Choroid plexus epithelial cell (primary cell): ENCODE results near the gene CA12.

Experiments
- DNase-seq: peaks from one replicate; pipeline ENCODE4 v3.0.0-alpha.2; 2010; ENCODE audit warnings: low read depth
- H3K4me3 ChIP-seq: 2 replicates; pipeline ENCODE4 v1.5.1; 2011; ENCODE audit warnings: low read depth, mild to moderate bottlenecking, control low read depth, low read length, moderate library complexity
- TF ChIP-seq, protein P1 (sequence below): conservative IDR thresholded peaks from 2 replicates; pipeline ENCODE4 v1.5.1; 2011; ENCODE audit warnings: low read depth, mild to moderate bottlenecking, control low read depth, inconsistent platforms, low read length, moderate library complexity

CA12 gene

GRCh38 chr15:63299943-63300575 is 81.6 kb downstream of the CA12 start:
- no peak for DNase-seq
- TF ChIP-seq, protein P1, sequence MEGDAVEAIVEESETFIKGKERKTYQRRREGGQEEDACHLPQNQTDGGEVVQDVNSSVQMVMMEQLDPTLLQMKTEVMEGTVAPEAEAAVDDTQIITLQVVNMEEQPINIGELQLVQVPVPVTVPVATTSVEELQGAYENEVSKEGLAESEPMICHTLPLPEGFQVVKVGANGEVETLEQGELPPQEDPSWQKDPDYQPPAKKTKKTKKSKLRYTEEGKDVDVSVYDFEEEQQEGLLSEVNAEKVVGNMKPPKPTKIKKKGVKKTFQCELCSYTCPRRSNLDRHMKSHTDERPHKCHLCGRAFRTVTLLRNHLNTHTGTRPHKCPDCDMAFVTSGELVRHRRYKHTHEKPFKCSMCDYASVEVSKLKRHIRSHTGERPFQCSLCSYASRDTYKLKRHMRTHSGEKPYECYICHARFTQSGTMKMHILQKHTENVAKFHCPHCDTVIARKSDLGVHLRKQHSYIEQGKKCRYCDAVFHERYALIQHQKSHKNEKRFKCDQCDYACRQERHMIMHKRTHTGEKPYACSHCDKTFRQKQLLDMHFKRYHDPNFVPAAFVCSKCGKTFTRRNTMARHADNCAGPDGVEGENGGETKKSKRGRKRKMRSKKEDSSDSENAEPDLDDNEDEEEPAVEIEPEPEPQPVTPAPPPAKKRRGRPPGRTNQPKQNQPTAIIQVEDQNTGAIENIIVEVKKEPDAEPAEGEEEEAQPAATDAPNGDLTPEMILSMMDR, result no peak
- H3K4me3 ChIP-seq, result no peak overlapping the region

DNA sequence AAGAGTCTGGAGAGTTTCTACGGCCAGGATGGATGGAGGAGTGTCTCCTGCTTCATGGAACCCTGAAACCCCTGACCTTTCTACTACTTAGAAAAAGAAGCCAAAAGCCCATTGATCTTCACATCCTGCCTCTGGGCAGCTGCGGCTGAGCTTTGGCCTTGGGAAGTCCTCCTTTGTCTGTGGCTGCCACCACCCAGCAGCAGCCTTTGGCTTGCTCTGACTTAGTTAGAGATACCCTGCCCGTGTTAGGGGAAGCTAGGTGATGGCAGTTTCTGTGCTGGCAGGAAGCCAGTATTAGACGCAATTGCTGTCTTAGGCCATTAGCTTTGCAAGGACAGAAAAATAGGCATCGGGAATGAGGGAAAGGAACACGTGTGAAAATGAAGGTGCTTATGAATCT is 85.5 kb downstream of the CA12 start:
- TF ChIP-seq, protein P1, result no peak
- H3K4me3 ChIP-seq, result no peak overlapping the region
- DNase-seq, result no peak

DNA sequence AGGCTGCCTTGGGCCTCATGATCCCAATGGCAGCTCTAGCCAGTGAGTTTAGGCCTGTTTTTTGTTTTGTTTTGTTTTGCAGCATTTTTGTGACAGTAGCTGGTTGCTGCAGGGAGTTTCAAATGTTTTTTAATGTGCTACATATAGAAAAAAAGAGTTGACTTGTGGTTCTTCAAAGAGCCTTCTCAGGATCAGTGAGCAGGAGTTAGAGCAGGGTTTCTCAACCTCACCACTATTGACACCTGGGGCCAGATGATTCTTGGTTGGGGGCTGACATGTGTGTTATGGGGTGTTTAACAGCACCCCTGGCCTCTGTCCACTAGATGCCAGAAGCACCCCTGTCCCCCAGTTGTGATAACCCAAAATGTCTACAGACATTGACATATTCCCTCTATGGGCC is 86.3 kb downstream of the CA12 start:
- no peak for DNase-seq
- TF ChIP-seq, protein P1, result no peak
- no peak overlapping the region for H3K4me3 ChIP-seq

GRCh38 chr15:63294359-63294758 is 87.3 kb downstream of the CA12 start:
- DNase-seq, result no peak

GRCh38 chr15:63292771-63293170 is 88.9 kb downstream of the CA12 start:
- TF ChIP-seq, protein P1, result no peak

More at GRCh38 chr15:63294359-63294758, 87.3 kb downstream of the CA12 start:
- TF ChIP-seq, protein P1, result no peak
- no peak overlapping the region for H3K4me3 ChIP-seq

GRCh38 chr15:63292241-63292640 is 89.4 kb downstream of the CA12 start:
- DNase-seq, result no peak
- TF ChIP-seq, protein P1, result no peak
- no peak overlapping the region for H3K4me3 ChIP-seq

More at GRCh38 chr15:63292771-63293170, 88.9 kb downstream of the CA12 start:
- no peak overlapping the region for H3K4me3 ChIP-seq
- peak; percentile 85 for DNase-seq

DNA sequence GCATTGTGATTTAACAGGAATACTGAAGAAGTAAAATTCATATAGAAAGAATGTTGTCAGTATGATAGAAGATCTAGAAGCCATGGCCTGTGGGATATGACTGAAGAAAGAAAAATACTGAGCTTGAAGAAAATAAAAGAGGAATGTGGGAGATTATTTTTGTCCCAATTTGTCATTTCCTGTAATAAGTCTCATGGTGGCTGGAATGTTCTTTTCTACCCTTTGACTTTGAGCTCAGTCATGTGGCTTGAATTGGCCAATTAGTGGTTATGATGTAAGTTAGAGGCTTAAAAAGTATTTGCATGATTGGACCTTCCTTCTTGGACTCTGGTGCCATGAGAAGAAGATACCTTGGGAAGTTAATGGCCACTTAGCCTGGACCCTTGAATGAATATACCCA is 90.1 kb downstream of the CA12 start:
- peak; percentile 96 for DNase-seq
- H3K4me3 ChIP-seq, result no peak overlapping the region

More for the DNA sequence above, 90.1 kb downstream of the CA12 start:
- TF ChIP-seq, protein P1, result no peak
